GM12892 (cell line): ENCODE results near the gene PAK1IP1.

ENCODE experiments used
- POLR2A ChIP-seq: IDR thresholded peaks from 2 replicates; pipeline ENCODE4 v1.6.1; 2011; ENCODE audit warnings: low read depth, low read length, control low read depth
- POLR2AphosphoS5 ChIP-seq: IDR thresholded peaks from 2 replicates; pipeline ENCODE4 v1.6.1; 2011; ENCODE audit warnings: low read depth, low read length, control low read depth

DNA sequence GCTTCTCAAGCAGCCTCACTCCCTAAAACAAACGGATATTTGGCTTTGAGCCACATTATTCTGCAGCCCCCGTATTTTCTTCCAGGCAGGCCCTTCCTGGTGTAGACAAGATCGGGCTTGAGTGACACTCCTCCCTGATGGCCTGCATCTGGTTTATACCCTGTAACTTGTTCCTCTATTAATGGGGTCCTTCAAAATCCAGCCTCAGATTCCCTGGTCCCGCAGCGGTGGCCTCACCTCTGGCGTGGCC is 27.7 kb downstream of the PAK1IP1 start:
- TF ChIP-seq POLR2A (no peak), POLR2AphosphoS5 (no peak)
